ENCODE results near the gene VSIG4.

VSIG4 gene

DNA sequence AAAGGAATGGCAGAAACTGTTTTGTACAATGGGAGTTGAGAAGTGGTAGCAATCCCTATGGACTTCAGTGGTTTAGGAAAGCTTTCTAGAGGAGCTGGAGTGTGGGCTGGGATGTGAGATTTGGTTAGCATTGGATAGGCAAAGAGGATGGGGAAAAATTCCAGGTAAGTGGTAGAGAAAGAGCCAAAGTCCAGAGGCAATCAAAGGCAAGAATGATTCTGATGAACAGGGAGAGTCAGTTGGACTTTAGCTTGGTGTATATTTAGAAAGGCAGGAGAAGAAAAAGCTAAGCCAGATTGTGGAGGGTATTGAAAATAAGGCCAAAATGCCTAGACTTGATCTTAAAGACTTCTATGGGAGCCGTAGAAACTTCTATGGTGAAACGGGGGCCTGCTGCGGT is 3.7 kb upstream of the VSIG4 start:
- H3K27me3 ChIP-seq (ENCODE audit: insufficient read depth, low read depth) = no peaks in the 10 kb centered on the region
- H3K4me2 ChIP-seq = no peak overlapping the region
- H4K20me1 ChIP-seq (ENCODE audit: insufficient read depth) = no peaks in the 10 kb centered on the region
- TF ChIP-seq, protein P1, sequence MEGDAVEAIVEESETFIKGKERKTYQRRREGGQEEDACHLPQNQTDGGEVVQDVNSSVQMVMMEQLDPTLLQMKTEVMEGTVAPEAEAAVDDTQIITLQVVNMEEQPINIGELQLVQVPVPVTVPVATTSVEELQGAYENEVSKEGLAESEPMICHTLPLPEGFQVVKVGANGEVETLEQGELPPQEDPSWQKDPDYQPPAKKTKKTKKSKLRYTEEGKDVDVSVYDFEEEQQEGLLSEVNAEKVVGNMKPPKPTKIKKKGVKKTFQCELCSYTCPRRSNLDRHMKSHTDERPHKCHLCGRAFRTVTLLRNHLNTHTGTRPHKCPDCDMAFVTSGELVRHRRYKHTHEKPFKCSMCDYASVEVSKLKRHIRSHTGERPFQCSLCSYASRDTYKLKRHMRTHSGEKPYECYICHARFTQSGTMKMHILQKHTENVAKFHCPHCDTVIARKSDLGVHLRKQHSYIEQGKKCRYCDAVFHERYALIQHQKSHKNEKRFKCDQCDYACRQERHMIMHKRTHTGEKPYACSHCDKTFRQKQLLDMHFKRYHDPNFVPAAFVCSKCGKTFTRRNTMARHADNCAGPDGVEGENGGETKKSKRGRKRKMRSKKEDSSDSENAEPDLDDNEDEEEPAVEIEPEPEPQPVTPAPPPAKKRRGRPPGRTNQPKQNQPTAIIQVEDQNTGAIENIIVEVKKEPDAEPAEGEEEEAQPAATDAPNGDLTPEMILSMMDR (conservative IDR thresholded peaks at IDR 0.05; ENCODE audit: low read depth, low read length) = no peak
- H3K9ac ChIP-seq = no peak overlapping the region
- no peak overlapping the region for H3K27ac ChIP-seq
- no peak overlapping the region for H2AFZ ChIP-seq (ENCODE audit: low read depth)
- peaks cover 12% of the 10 kb centered on the region for H3K4me1 ChIP-seq (ENCODE audit: low read depth, poor library complexity, severe bottlenecking)
- no peaks in the 10 kb centered on the region for H3K79me2 ChIP-seq (ENCODE audit: insufficient read depth, low read depth)
- H3K36me3 ChIP-seq (ENCODE audit: insufficient read depth) = no peaks in the 10 kb centered on the region
- H3K4me3 ChIP-seq (IDR thresholded peaks at IDR 0.05; ENCODE audit: insufficient read depth, low read depth, low read length) = no peak overlapping the region

DNA sequence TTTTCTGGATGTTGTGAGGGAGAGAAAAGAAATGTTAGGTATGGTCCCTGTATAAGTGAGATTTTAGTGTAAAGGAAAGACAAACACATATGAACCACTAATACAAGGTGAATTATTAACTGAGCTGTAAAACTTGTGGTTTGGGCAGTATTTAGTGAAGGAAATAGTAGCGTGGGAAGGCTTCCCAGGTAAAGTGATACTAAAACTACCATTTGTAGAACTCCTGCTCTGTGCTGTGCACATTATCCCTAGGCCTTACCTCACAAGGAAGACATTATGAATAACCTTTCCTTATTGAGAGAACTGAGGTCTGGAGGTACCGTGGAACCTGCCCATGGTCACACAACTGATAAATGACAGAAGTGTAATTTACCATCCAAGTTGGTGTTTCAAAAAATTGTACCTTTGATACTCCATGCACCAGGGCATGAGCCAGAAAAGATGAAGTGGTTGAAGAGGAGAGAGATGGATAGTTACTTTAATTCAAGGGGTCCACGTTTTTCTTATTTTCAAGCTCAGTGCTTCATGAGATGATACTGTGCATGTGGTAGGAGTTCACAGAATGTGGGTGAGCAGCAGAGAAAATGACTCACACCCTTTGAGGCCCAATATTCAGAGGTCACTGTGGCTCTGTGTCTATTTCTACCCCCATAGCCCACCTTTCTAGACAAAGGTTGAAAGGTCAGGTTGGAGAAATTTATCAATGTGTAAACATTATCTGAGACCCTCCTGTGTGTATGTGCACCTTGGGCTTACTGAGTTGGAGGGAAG is 2.6 kb upstream of the VSIG4 start:
- H3K4me2 ChIP-seq = no peak overlapping the region
- H4K20me1 ChIP-seq (ENCODE audit: insufficient read depth) = no peaks in the 10 kb centered on the region
- H3K79me2 ChIP-seq (ENCODE audit: insufficient read depth, low read depth) = no peaks in the 10 kb centered on the region
- H3K4me1 ChIP-seq (ENCODE audit: low read depth, poor library complexity, severe bottlenecking) = peaks cover 12% of the 10 kb centered on the region
- no peak overlapping the region for H3K27ac ChIP-seq
- no peak overlapping the region for H3K9ac ChIP-seq
- H3K27me3 ChIP-seq (ENCODE audit: insufficient read depth, low read depth) = no peaks in the 10 kb centered on the region
- TF ChIP-seq, protein P1 (conservative IDR thresholded peaks at IDR 0.05; ENCODE audit: low read depth, low read length) = no peak
- no peaks in the 10 kb centered on the region for H3K36me3 ChIP-seq (ENCODE audit: insufficient read depth)
- no peak overlapping the region for H2AFZ ChIP-seq (ENCODE audit: low read depth)
- no peak overlapping the region for H3K4me3 ChIP-seq (IDR thresholded peaks at IDR 0.05; ENCODE audit: insufficient read depth, low read depth, low read length)

DNA sequence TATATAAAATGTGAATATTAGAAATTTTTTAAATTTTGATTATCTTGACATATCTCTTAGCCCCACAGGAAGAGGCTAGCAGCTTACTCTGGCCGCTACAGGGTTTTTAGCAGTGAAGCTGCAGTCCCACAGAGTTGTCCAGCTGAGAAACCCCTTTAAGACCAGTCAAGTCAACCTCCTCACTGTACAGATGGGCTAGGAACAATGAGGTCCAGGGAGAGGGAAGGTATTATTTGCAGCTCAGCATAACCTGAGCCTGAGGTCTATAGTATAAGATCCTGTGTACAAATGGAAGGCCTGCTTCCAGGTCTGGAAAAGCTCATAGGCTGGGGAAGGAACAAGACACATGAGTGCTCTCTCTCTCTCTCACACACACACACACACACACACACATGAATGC is 1.8 kb downstream of the VSIG4 start:
- Histone ChIP-seq H4K20me1 (ENCODE audit: insufficient read depth) (no peaks in the 10 kb centered on the region), H3K36me3 (ENCODE audit: insufficient read depth) (no peaks in the 10 kb centered on the region), H3K27ac (no peak overlapping the region), H2AFZ (ENCODE audit: low read depth) (no peak overlapping the region), H3K4me1 (ENCODE audit: low read depth, poor library complexity, severe bottlenecking) (no peaks in the 10 kb centered on the region), H3K27me3 (ENCODE audit: insufficient read depth, low read depth) (no peaks in the 10 kb centered on the region), H3K4me3 (IDR thresholded peaks at IDR 0.05; ENCODE audit: insufficient read depth, low read depth, low read length) (no peak overlapping the region), H3K9ac (no peak overlapping the region), H3K79me2 (ENCODE audit: insufficient read depth, low read depth) (no peaks in the 10 kb centered on the region), H3K4me2 (no peak overlapping the region)
- TF ChIP-seq, protein P1 (conservative IDR thresholded peaks at IDR 0.05; ENCODE audit: low read depth, low read length) = no peak

DNA sequence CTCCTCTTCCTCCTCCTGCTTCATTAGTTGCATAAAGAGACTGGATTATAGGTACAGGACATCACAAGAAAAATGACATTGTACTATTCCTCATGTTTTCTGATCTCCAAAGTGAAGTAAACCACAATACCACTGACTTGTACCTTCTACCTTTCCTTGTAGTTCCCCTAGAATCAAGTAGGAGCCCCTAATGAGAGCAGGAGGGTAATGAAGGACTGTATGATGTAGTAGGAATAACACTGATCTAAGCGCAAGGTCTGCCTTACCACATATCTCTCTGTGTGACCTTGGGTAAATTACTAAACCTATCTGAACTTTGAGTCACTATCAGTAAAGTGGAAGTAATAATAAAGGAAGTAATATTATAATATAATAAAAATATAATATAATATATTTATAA is 3.6 kb downstream of the VSIG4 start:
- H3K4me1 ChIP-seq (ENCODE audit: low read depth, poor library complexity, severe bottlenecking) = no peaks in the 10 kb centered on the region
- no peaks in the 10 kb centered on the region for H3K27me3 ChIP-seq (ENCODE audit: insufficient read depth, low read depth)
- no peak overlapping the region for H3K9ac ChIP-seq
- no peaks in the 10 kb centered on the region for H4K20me1 ChIP-seq (ENCODE audit: insufficient read depth)
- TF ChIP-seq, protein P1 (conservative IDR thresholded peaks at IDR 0.05; ENCODE audit: low read depth, low read length) = no peak
- no peak overlapping the region for H3K4me2 ChIP-seq
- no peak overlapping the region for H3K27ac ChIP-seq
- H3K4me3 ChIP-seq (IDR thresholded peaks at IDR 0.05; ENCODE audit: insufficient read depth, low read depth, low read length) = no peak overlapping the region
- H3K36me3 ChIP-seq (ENCODE audit: insufficient read depth) = no peaks in the 10 kb centered on the region
- H2AFZ ChIP-seq (ENCODE audit: low read depth) = no peak overlapping the region
- no peaks in the 10 kb centered on the region for H3K79me2 ChIP-seq (ENCODE audit: insufficient read depth, low read depth)

Data from KMS-11 (cell line).